Muscle of leg (tissue), 11 donors: ENCODE data around the gene TM4SF5. TPM values are rescaled to one million over a fixed set of nuclear protein-coding genes. Genes with fewer than 3 reads are reported as not detected.

ENCODE experiments used
- DNase-seq: peaks from one replicate; pipeline ENCODE4 v3.0.0; 2013
- H3K27ac ChIP-seq: one replicate; pipeline ENCODE4 v1.5.1; 2013; ENCODE audit warnings: mild to moderate bottlenecking, low read length, control low read depth
- H3K27me3 ChIP-seq: one replicate; pipeline ENCODE4 v1.6.1; 2013; ENCODE audit warnings: low read length; ENCODE audit not compliant: control insufficient read depth, insufficient read depth
- H3K36me3 ChIP-seq: one replicate; pipeline ENCODE4 v1.6.1; 2013; ENCODE audit warnings: low read length; ENCODE audit not compliant: control insufficient read depth, insufficient read depth
- H3K4me1 ChIP-seq: one replicate; pipeline ENCODE4 v1.6.1; 2013; ENCODE audit warnings: low read length; ENCODE audit not compliant: control insufficient read depth, insufficient read depth
- H3K4me3 ChIP-seq: one replicate; pipeline ENCODE4 v1.5.1; 2013; ENCODE audit warnings: low read length, control low read depth
- H3K9me3 ChIP-seq: replicated peaks from 2 replicates; pipeline ENCODE4 v1.6.1; 2013; ENCODE audit warnings: low read depth, low read length; ENCODE audit not compliant: control insufficient read depth
- WGBS: methylation state at CpG from one replicate; pipeline ENCODE4 v1.1.5; 2013; ENCODE audit warnings: missing lambda C conversion rate; ENCODE audit not compliant: insufficient coverage; 5-methylcytosine and 5-hydroxymethylcytosine counted together
- polyA plus RNA-seq, 8 donors: library from polyadenylated mRNA; unstranded; fragments of 120-200 nt; gene quantifications; one replicate each; pipeline versions ENCODE4 v1.2.1 to v1.2.3, GENCODE V29; 2013; ENCODE audit warnings: inconsistent platforms in 1 of 8, low replicate concordance in 1 of 8; ENCODE audit not compliant: insufficient read length in 8 of 8, insufficient read depth in 1 of 8
- total RNA-seq: library from RNA; stranded (reverse); fragments of 120-200 nt; gene quantifications from one replicate; pipeline ENCODE4 v1.2.4, GENCODE V29; 2013

The TM4SF5 gene
- total and polyA plus RNA-seq, 9 donors, result 0.36 to 2.2 TPM; not detected in 7

- Histone ChIP-seq H3K4me1 (peaks cover 35% of the 10 kb centered on the region), H3K27ac (peak overlapping the region; percentile 35), H3K9me3 (no peaks in the 10 kb centered on the region), H3K27me3 (peaks cover 48% of the 10 kb centered on the region), H3K4me3 (no peak overlapping the region), H3K36me3 (no peaks in the 10 kb centered on the region)
- 73% methylated on average over 8 of the region's 14 CpGs for WGBS
- peak; percentile 32 for DNase-seq
Observed at GRCh38 chr17:4788159-4788806, 16.6 kb downstream of the TM4SF5 start.

DNA sequence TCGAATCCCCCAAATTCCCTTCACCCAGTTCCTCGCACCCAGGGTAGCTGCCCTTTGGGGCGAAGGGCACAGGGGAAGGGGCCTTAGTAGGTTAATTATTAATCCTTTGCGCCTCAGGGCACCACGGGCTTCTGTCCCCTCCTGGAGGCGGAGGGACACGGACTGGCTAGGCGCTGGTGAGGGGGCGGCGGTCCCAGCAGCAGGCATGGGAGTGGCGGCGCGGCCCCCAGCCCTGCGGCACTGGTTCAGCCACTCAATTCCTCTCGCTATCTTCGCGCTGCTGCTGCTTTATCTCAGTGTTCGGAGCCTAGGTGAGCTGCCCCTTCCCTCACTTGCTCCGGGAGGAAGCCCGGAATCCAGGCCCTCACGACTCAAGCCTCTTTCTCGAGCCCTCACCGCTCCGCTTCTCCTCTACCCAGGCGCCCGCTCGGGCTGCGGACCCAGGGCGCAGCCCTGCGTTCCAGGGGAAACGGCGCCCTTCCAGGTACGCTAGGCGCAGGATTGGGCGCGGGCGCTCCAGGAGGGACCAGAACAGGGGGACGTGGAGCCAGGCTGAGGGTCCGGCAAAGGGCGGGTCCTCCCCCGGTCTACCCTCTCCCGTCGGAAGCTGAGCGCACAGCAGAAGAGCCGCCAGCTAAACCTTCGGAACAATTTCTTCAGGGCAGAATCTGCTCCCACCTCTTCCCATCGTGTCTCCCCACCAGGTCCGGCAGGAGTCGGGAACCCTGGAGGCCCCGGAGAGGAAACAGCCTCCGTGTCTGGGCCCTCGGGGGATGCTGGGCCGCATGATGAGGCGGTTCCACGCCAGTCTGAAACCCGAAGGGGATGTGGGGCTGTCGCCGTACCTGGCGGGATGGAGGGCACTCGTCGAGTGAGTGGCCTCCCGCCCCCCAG is 17.4 kb downstream of the TM4SF5 start, which contains the start of gene GLTPD2:
GLTPD2 (plus strand) TSS at position 158 of the 894 bp plus-strand sequence; CDS start at position 206, 48 bp downstream.
- Histone ChIP-seq H3K4me3 (peak within 1 kb of the TSS; percentile 72), H3K36me3 (no peaks in the 10 kb centered on the region), H3K27me3 (peaks cover 40% of the 10 kb centered on the region), H3K27ac (peak within 1 kb of the TSS; percentile 35), H3K4me1 (peaks cover 35% of the 10 kb centered on the region), H3K9me3 (no peaks in the 10 kb centered on the region)
- WGBS, result 25% methylated on average over 43 of the region's 62 CpGs
- DNase-seq, result no peak

- H3K27ac ChIP-seq, result no peak overlapping the region
- H3K27me3 ChIP-seq, result peaks cover 35% of the 10 kb centered on the region
- H3K9me3 ChIP-seq, result no peaks in the 10 kb centered on the region
- H3K4me1 ChIP-seq, result peaks cover 35% of the 10 kb centered on the region
- H3K4me3 ChIP-seq, result peak overlapping the region; percentile 72
- no peaks in the 10 kb centered on the region for H3K36me3 ChIP-seq
- no peak for DNase-seq
- WGBS, result under 1% methylated on average over 24 of the region's 25 CpGs
Observed at GRCh38 chr17:4789701-4789950, 17.9 kb downstream of the TM4SF5 start.

GRCh38 chr17:4789951-4790704 is 18.4 kb downstream of the TM4SF5 start:
- H3K27me3 ChIP-seq, result peaks cover 30% of the 10 kb centered on the region
- peak; percentile 96 for DNase-seq
- peak overlapping the region; percentile 72 for H3K4me3 ChIP-seq
- peak overlapping the region; percentile 93 for H3K27ac ChIP-seq
- no peaks in the 10 kb centered on the region for H3K9me3 ChIP-seq
- H3K36me3 ChIP-seq, result no peaks in the 10 kb centered on the region
- peaks cover 34% of the 10 kb centered on the region for H3K4me1 ChIP-seq
- under 1% methylated on average over 85 of the region's 91 CpGs for WGBS

DNA sequence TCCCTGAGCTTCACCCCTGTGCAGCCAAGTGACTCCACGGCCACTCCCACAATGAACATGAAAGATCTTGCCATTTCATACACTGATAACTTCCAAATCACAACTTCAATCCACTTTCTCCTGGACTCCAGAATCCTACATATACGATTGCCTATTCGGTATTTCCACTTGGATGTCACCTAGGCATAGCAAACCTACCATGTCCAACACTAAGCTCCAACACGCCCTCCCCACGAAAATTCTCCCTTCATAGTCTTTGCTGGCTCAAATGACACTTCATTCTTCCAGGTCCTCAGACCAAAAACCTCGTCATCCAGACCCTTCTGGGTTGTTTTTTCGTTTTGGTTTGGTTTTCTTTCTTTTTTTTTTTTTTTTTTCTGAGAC is 19.0 kb downstream of the TM4SF5 start:
- Histone ChIP-seq H3K27me3 (peaks cover 24% of the 10 kb centered on the region), H3K9me3 (no peaks in the 10 kb centered on the region), H3K4me1 (peaks cover 30% of the 10 kb centered on the region), H3K36me3 (no peaks in the 10 kb centered on the region), H3K4me3 (peak overlapping the region; percentile 72), H3K27ac (peak overlapping the region; percentile 93)
- WGBS, result 71% methylated on average over 2 of the region's 7 CpGs
- DNase-seq, result no peak

- Histone ChIP-seq H3K4me3 (no peak overlapping the region), H3K9me3 (no peaks in the 10 kb centered on the region), H3K27ac (no peak overlapping the region), H3K4me1 (peaks cover 17% of the 10 kb centered on the region), H3K27me3 (no peaks in the 10 kb centered on the region), H3K36me3 (peaks cover 22% of the 10 kb centered on the region)
- WGBS, result no CpG with 5 or more reads among the region's 1 CpG
- DNase-seq, result no peak
Observed at GRCh38 chr17:4795168-4795567, 23.5 kb downstream of the TM4SF5 start.

GRCh38 chr17:4796552-4796920 is 24.9 kb downstream of the TM4SF5 start:
- Histone ChIP-seq H3K9me3 (no peaks in the 10 kb centered on the region), H3K4me1 (peaks cover 12% of the 10 kb centered on the region), H3K36me3 (peaks cover 27% of the 10 kb centered on the region), H3K27ac (peak overlapping the region; percentile 78), H3K27me3 (no peaks in the 10 kb centered on the region), H3K4me3 (peak overlapping the region; percentile 73)
- DNase-seq, result peak; percentile 40
- 14% methylated on average over 1 of the region's 7 CpGs for WGBS

DNA sequence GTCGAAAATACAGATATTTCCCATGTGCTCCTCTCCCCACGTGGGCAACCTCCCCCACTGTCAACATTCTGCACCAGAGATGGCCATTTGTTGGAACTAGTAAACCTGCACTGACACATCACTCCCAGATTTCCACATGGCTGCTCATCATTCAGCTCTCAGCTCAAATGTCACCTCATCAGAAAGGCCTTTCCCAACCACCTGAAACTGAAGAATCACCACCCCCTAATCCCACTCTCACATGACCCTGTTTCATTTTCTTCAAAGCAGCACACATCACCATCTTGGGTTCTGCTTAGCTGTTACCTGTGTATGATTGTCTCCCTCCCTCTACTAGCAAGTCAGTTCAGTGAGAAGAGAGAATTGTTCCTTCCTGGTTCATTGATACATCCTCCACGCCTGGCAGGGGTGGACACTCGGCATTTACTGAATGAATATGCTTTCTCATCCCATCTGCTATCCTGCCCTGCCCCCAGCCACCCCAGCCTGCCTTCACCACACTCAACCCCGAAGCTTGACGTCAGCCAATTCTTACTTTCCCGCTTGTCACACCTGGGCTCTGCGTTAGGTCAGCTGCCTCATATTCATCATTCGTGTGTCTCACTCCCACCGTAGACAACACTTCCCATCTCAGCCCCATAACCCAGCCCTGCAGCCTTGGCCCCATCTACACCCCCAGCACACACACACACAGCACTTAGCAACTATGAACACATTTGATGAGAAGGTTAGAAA is 28.9 kb downstream of the TM4SF5 start:
- 71% methylated on average over 8 of the region's 10 CpGs for WGBS
- Histone ChIP-seq H3K4me3 (no peak overlapping the region), H3K27me3 (no peaks in the 10 kb centered on the region), H3K4me1 (peaks cover 9% of the 10 kb centered on the region), H3K27ac (no peak overlapping the region), H3K9me3 (no peaks in the 10 kb centered on the region), H3K36me3 (peaks cover 27% of the 10 kb centered on the region)
- no peak for DNase-seq

DNA sequence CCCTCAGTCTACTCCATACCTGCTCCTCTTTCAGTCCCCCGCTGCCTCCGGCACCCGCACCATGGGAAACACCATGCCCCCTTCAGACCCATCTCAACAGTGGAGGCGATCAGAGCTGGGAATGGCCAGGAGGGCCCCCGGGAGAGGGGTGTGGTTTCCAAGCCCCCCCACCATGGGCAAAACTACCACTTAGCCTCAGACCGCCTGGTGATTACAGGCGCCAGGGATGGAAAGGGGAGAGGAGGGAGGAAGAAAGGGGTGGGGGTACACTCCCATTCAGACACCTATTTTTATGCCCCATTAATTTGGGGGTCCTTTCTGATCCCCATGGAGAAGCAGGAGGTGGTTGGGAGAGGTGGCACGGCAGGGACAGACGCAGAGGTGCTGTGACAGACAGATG is 30.5 kb downstream of the TM4SF5 start, which contains the start of gene C17orf114:
C17orf114 (minus strand) TSS at position 101 of the 400 bp plus-strand sequence.
- H3K36me3 ChIP-seq, result peaks cover 27% of the 10 kb centered on the region
- WGBS, result 83% methylated on average over 2 of the region's 9 CpGs
- no peaks in the 10 kb centered on the region for H3K27me3 ChIP-seq
- no peak within 1 kb of the TSS for H3K27ac ChIP-seq
- peaks cover 1% of the 10 kb centered on the region for H3K4me1 ChIP-seq
- no peak for DNase-seq
- no peaks in the 10 kb centered on the region for H3K9me3 ChIP-seq
- H3K4me3 ChIP-seq, result no peak within 1 kb of the TSS
